HEK293 (cell line): ENCODE measurements around the gene SMIM33.

Source experiments
- CTCF ChIA-PET: fragments of 350-600 bp; formaldehyde crosslinking; extraction: SDS; loops from one replicate; lab custom pipeline; 2021; ENCODE audit warnings: antibody characterized with exemption; lab: Yijun Ruan, JAX
- POLR2A ChIA-PET: fragments of 300-600 bp; formaldehyde crosslinking; extraction: SDS; loops from one replicate; lab custom pipeline; 2020; ENCODE audit warnings: antibody characterized with exemption, inconsistent platforms; lab: Yijun Ruan, JAX
- H3K27ac ChIP-seq: fragments of 200-500 bp; sonication (Bioruptor generic); 2 replicates; pipeline ENCODE4 v1.5.1; 2014; ENCODE audit warnings: low read depth, low read length, control low read depth, inconsistent platforms; ENCODE audit errors: extremely low read depth
- H3K36me3 ChIP-seq, 2 experiments: fragments of 200-500 bp in 1 of 2; sonication (Bioruptor generic) in 1 of 2; 1 replicate in 1 of 2; 2 replicates in 1 of 2; pipeline ENCODE4 v1.5.1; 2014 to 2017; ENCODE audit warnings: inconsistent platforms in 2 of 2, low read length in 2 of 2; ENCODE audit not compliant: control insufficient read depth in 2 of 2, insufficient read depth in 1 of 2
- H3K4me1 ChIP-seq: fragments of 200-500 bp; sonication (Bioruptor generic); 2 replicates; pipeline ENCODE4 v1.5.1; 2014; ENCODE audit warnings: mild to moderate bottlenecking, low read length, inconsistent platforms; ENCODE audit not compliant: control insufficient read depth, insufficient read depth
- H3K4me3 ChIP-seq: 2 replicates; pipeline ENCODE4 v1.5.1; 2011; ENCODE audit warnings: low read depth, mild to moderate bottlenecking, control low read depth, low read length, moderate library complexity
- H3K9me3 ChIP-seq: fragments of 200-500 bp; sonication (Bioruptor generic); 2 replicates; pipeline ENCODE4 v1.5.1; 2014; ENCODE audit warnings: low read depth, low read length, inconsistent platforms; ENCODE audit not compliant: control insufficient read depth, insufficient read depth
- MYNN ChIP-seq: fragments of 450-650 bp; formaldehyde crosslinking; IDR thresholded peaks from 2 replicates; pipeline ENCODE4 v1.5.1; 2016; ENCODE audit warnings: missing biosample characterization, missing genetic modification characterization, borderline replicate concordance
- SP7 ChIP-seq: fragments of 450-650 bp; formaldehyde crosslinking; IDR thresholded peaks from 2 replicates; pipeline ENCODE4 v1.5.1; 2016; ENCODE audit warnings: missing biosample characterization, missing genetic modification characterization
- WT1 ChIP-seq: fragments of 450-650 bp; formaldehyde crosslinking; IDR thresholded peaks from 2 replicates; pipeline ENCODE4 v1.5.1; 2016; ENCODE audit warnings: missing biosample characterization, missing genetic modification characterization
- ZNF132 ChIP-seq: fragments of 450-650 bp; formaldehyde crosslinking; IDR thresholded peaks from 2 replicates; pipeline ENCODE4 v1.5.1; 2017; ENCODE audit warnings: missing biosample characterization, missing genetic modification characterization, borderline replicate concordance
- ZNF133 ChIP-seq: fragments of 450-650 bp; formaldehyde crosslinking; IDR thresholded peaks from 2 replicates; pipeline ENCODE4 v1.5.1; 2016; ENCODE audit warnings: missing biosample characterization, missing genetic modification characterization
- ZNF138 ChIP-seq: fragments of 450-650 bp; formaldehyde crosslinking; IDR thresholded peaks from 2 replicates; pipeline ENCODE4 v1.5.1; 2016; ENCODE audit warnings: missing biosample characterization, missing genetic modification characterization, borderline replicate concordance
- ZNF174 ChIP-seq: fragments of 450-650 bp; formaldehyde crosslinking; IDR thresholded peaks from 2 replicates; pipeline ENCODE4 v1.5.0; 2017; ENCODE audit warnings: missing biosample characterization, mild to moderate bottlenecking, missing genetic modification characterization
- ZNF221 ChIP-seq: fragments of 450-650 bp; formaldehyde crosslinking; IDR thresholded peaks from 2 replicates; pipeline ENCODE4 v1.5.1; 2017; ENCODE audit warnings: missing biosample characterization, missing genetic modification characterization, borderline replicate concordance
- ZNF274 ChIP-seq, 2 experiments: fragments of 200-500 bp in 1 of 2; fragments of 450-650 bp in 1 of 2; sonication (Bioruptor generic) in 1 of 2; formaldehyde crosslinking in 1 of 2; IDR thresholded peaks; 2 replicates each; pipeline versions ENCODE4 v1.5.1 to v1.6.1; 2014 to 2016; ENCODE audit warnings: borderline replicate concordance in 1 of 2, inconsistent platforms in 1 of 2, low read length in 1 of 2, missing biosample characterization in 1 of 2, missing genetic modification characterization in 1 of 2
- ZNF423 ChIP-seq: fragments of 450-650 bp; formaldehyde crosslinking; IDR thresholded peaks from 2 replicates; pipeline ENCODE4 v1.5.1; 2016; ENCODE audit warnings: missing biosample characterization, missing genetic modification characterization
- ZNF558 ChIP-seq: fragments of 450-650 bp; formaldehyde crosslinking; IDR thresholded peaks from 2 replicates; pipeline ENCODE4 v1.5.1; 2016; ENCODE audit warnings: missing biosample characterization, missing genetic modification characterization
- ZNF561 ChIP-seq: fragments of 450-650 bp; IDR thresholded peaks from 2 replicates; pipeline ENCODE4 v1.5.1; 2018; ENCODE audit warnings: missing biosample characterization, missing genetic modification characterization, borderline replicate concordance
- TF ChIP-seq, protein P1 (sequence below): fragments of 450-650 bp; formaldehyde crosslinking; IDR thresholded peaks from 2 replicates; pipeline ENCODE4 v1.5.1; 2016; ENCODE audit warnings: missing biosample characterization, missing genetic modification characterization
- TF ChIP-seq, protein P2 (sequence below): fragments of 450-650 bp; formaldehyde crosslinking; IDR thresholded peaks from 2 replicates; pipeline ENCODE4 v1.5.1; 2016; ENCODE audit warnings: missing biosample characterization, missing genetic modification characterization
- TF ChIP-seq, protein P3 (sequence below): fragments of 450-650 bp; formaldehyde crosslinking; IDR thresholded peaks from 2 replicates; pipeline ENCODE4 v1.5.1; 2016; ENCODE audit warnings: missing biosample characterization, missing genetic modification characterization

The SMIM33 gene

DNA sequence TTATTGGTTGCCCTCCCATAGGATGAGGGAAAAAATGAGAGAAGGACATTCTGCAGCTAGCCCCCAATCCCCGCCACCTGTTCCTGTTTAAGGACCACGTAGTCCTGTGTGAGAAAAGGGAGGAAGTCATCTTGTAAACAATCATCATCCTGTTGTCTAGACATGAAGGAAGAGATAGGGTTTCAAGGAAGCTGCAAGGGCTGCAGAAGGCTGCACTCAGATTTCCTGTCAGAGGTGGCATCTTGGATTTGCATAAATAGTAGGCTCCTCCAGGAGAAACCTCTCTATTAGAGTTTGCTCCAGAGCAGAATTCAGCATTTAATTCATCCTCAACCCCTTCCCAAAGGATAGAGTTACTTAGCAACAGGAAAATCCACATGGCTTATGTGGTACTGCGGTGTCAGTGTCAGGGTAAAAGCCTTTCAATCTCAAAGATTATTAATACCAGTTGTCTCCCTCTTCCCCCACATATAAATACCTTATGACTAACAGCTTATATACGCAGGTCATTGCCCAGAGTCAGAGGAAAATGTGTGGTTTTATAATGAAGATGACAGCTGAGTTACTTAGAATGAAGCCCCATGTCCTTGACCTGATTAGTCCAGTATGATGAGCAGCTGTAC lies 26.9 kb upstream of the SMIM33 start:
- no peaks in the 10 kb centered on the region for H3K36me3 ChIP-seq
- no peak overlapping the region for H3K27ac ChIP-seq
- TF ChIP-seq, protein P1, sequence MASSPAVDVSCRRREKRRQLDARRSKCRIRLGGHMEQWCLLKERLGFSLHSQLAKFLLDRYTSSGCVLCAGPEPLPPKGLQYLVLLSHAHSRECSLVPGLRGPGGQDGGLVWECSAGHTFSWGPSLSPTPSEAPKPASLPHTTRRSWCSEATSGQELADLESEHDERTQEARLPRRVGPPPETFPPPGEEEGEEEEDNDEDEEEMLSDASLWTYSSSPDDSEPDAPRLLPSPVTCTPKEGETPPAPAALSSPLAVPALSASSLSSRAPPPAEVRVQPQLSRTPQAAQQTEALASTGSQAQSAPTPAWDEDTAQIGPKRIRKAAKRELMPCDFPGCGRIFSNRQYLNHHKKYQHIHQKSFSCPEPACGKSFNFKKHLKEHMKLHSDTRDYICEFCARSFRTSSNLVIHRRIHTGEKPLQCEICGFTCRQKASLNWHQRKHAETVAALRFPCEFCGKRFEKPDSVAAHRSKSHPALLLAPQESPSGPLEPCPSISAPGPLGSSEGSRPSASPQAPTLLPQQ (tag by site-specific recombination), result no peak
- TF ChIP-seq SP7 (tag by site-specific recombination) (no peak), MYNN (no peak), WT1 (no peak), ZNF561 (no peak), ZNF558 (tag by site-specific recombination) (no peak), ZNF132 (tag by site-specific recombination) (no peak), ZNF174 (tag by site-specific recombination) (no peak), ZNF423 (no peak), ZNF138 (tag by site-specific recombination) (no peak)
- TF ChIP-seq, protein P2, sequence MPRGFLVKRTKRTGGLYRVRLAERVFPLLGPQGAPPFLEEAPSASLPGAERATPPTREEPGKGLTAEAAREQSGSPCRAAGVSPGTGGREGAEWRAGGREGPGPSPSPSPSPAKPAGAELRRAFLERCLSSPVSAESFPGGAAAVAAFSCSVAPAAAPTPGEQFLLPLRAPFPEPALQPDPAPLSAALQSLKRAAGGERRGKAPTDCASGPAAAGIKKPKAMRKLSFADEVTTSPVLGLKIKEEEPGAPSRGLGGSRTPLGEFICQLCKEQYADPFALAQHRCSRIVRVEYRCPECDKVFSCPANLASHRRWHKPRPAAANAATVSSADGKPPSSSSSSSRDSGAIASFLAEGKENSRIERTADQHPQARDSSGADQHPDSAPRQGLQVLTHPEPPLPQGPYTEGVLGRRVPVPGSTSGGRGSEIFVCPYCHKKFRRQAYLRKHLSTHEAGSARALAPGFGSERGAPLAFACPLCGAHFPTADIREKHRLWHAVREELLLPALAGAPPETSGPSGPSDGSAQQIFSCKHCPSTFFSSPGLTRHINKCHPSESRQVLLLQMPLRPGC (tag by site-specific recombination), result no peak
- TF ChIP-seq, protein P3, sequence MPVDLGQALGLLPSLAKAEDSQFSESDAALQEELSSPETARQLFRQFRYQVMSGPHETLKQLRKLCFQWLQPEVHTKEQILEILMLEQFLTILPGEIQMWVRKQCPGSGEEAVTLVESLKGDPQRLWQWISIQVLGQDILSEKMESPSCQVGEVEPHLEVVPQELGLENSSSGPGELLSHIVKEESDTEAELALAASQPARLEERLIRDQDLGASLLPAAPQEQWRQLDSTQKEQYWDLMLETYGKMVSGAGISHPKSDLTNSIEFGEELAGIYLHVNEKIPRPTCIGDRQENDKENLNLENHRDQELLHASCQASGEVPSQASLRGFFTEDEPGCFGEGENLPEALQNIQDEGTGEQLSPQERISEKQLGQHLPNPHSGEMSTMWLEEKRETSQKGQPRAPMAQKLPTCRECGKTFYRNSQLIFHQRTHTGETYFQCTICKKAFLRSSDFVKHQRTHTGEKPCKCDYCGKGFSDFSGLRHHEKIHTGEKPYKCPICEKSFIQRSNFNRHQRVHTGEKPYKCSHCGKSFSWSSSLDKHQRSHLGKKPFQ, result no peak
- CTCF ChIA-PET, result interaction anchor here (1.2 to 1.4 kb wide), 2 partner anchors 41 to 70 kb away, joined by 3 read pairs; no protein-coding TSS in a partner anchor
- H3K9me3 ChIP-seq, result no peaks in the 10 kb centered on the region
- POLR2A ChIA-PET, result no interaction called here
- H3K4me1 ChIP-seq, result no peaks in the 10 kb centered on the region
- H3K4me3 ChIP-seq, result no peak overlapping the region

DNA sequence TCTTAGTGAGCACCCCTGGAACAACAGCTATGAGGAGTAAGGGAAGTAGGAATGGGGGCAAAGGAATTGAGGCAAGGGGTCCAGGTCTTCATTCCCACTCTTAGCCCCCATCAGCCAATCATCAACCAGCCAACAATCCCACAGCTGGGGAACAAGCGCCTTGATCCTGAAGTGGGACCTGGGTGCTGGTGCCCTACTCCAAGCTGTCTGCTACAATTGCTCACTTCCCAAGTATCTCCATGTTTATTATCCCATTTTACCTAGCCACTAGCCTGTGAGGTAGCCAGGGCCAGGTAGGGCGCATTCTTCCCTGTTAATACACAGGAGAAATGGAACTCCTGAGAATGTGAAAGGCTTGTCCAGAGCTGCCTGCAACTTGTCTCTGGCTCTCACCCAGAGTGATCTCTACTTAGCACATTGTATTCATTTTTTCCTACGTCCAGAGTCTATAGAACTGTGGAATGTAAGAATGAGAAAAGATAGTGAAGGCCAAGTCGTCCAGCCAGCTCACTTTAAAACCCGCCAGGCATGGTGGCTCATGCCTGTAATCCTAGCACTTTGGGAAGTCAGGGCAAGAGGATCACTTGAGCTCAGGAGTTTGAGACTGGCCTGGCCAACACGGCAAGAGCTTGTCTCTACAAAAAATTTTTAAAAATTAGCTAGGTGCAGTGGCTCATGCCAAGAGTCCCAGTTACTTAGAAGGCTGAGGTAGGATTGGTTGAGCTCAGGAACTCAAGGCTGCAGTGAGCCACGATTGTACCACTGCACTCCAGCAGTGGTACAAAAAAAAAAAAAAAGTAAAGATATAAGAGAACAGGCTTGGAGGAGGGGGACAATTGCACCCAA lies 25.3 kb upstream of the SMIM33 start:
- H3K9me3 ChIP-seq, result no peaks in the 10 kb centered on the region
- no peaks in the 10 kb centered on the region for H3K4me1 ChIP-seq
- H3K27ac ChIP-seq, result no peak overlapping the region
- H3K36me3 ChIP-seq, result no peaks in the 10 kb centered on the region
- TF ChIP-seq ZNF274 (IDR thresholded peaks at IDR 0.05; ENCODE audit: low read length) (no peak), ZNF274 (tag by site-specific recombination; IDR thresholded peaks at IDR 0.05; ENCODE audit: borderline replicate concordance) (no peak), ZNF221 (tag by site-specific recombination) (no peak), ZNF133 (tag by site-specific recombination) (no peak)
- ChIA-PET POLR2A (interaction anchor here (1.0 kb wide), 1 partner anchor 37 kb away, joined by 4 read pairs; the partner anchor contains the start of gene STING1), CTCF (interaction anchor here (0.6 kb wide), 1 partner anchor 14 kb away, joined by 4 read pairs; no protein-coding TSS in a partner anchor)
- no peak overlapping the region for H3K4me3 ChIP-seq
